GM12801 (cell line): ENCODE data around the gene RBM44.

Experiments used
- CTCF ChIP-seq: IDR thresholded peaks from one replicate; pipeline ENCODE4 v1.5.1; 2011; ENCODE audit warnings: control low read depth; ENCODE audit not compliant: insufficient read length; ENCODE audit errors: extremely low read depth

The RBM44 gene

GRCh38 chr2:237860273-237860935 lies 61.8 kb downstream of the RBM44 start:
- TF ChIP-seq CTCF = no peak

GRCh38 chr2:237861875-237862527 lies 63.4 kb downstream of the RBM44 start:
- no peak for TF ChIP-seq CTCF

- TF ChIP-seq CTCF = no peak
Measured at GRCh38 chr2:237862528-237862895, 63.9 kb downstream of the RBM44 start.

GRCh38 chr2:237863102-237863511 lies 64.5 kb downstream of the RBM44 start:
- no peak for TF ChIP-seq CTCF

GRCh38 chr2:237863689-237864443 lies 65.3 kb downstream of the RBM44 start:
- TF ChIP-seq CTCF = no peak

- TF ChIP-seq CTCF = no peak
Measured at GRCh38 chr2:237864444-237864931, 65.9 kb downstream of the RBM44 start.

- TF ChIP-seq CTCF = no peak
Measured at GRCh38 chr2:237864940-237865622, 66.5 kb downstream of the RBM44 start.
